ENCODE data around the gene E2F6.

Gene E2F6

GRCh38 chr2:11395389-11395788, 70.6 kb downstream of the E2F6 start:
- no peak for TF ChIP-seq CTCF (IDR thresholded peaks at IDR 0.05; ENCODE audit: control insufficient read depth, insufficient read depth, low read depth, low read length, missing control alignments)

More at GRCh38 chr2:11395389-11395788, 70.6 kb downstream of the E2F6 start:
- H3K4me3 ChIP-seq (ENCODE audit: control insufficient read depth, low read depth, low read length) = no peak overlapping the region
- no peak for DNase-seq (ENCODE audit: low read depth)
